Prostate gland (tissue), 2 donors: ENCODE measurements around the gene GLYATL1. TPM values are rescaled to one million over a fixed set of nuclear protein-coding genes. Genes with fewer than 3 reads are reported as not detected.

ENCODE experiments used
- DNase-seq: peaks from one replicate; pipeline ENCODE4 v3.0.0-alpha.2; 2019; ENCODE audit warnings: low spot score
- H3K27ac ChIP-seq, 2 donors: fragments of 200-600 bp; sonication (generic); 2 replicates each; pipeline ENCODE4 v1.5.1; 2017 to 2019
- H3K27me3 ChIP-seq: fragments of 200-600 bp; sonication (generic); replicated peaks from 2 replicates; pipeline ENCODE4 v1.5.1; 2019; ENCODE audit not compliant: insufficient read depth
- H3K36me3 ChIP-seq, 2 donors: fragments of 200-600 bp; sonication (generic); 1 replicate in 1 of 2; 2 replicates in 1 of 2; pipeline versions ENCODE4 v1.5.1 to v1.8.1; 2017 to 2019
- H3K4me1 ChIP-seq: fragments of 200-600 bp; sonication (generic); replicated peaks from 2 replicates; pipeline ENCODE4 v1.5.1; 2019
- H3K4me3 ChIP-seq, 2 donors: fragments of 200-600 bp; sonication (generic); 2 replicates each; pipeline ENCODE4 v1.5.1; 2017 to 2019
- H3K9me3 ChIP-seq: fragments of 200-600 bp; sonication (generic); 2 replicates; pipeline ENCODE4 v1.5.1; 2017
- POLR2A ChIP-seq: fragments of 450-650 bp; IDR thresholded peaks from one replicate; pipeline ENCODE4 v1.6.1; 2016; ENCODE audit warnings: antibody characterized with exemption, mild to moderate bottlenecking
- POLR2AphosphoS5 ChIP-seq: sonication (generic); formaldehyde crosslinking; IDR thresholded peaks from one replicate; pipeline ENCODE4 v1.6.1; 2017; ENCODE audit warnings: antibody characterized with exemption
- WGBS: methylation state at CpG from one replicate; pipeline ENCODE4 v1.1.5; 2018; 5-methylcytosine and 5-hydroxymethylcytosine counted together
- intact Hi-C: fragments of 100-400 bp; cut with DNase I; formaldehyde crosslinking; loops from one replicate; pipeline ENCODE4 v1.14.2; 2022
- total RNA-seq, 2 donors: library from RNA; depleted of rRNA; stranded (reverse); fragments of >200 nt; gene quantifications; one replicate each; pipeline ENCODE4 v1.1.0, GENCODE V29; 2016
- TF ChIP-seq, protein P1 (sequence below), 4 experiments: fragments of 200-600 bp in 2 of 4; fragments of 450-650 bp in 2 of 4; sonication (generic) in 2 of 4; IDR thresholded peaks; 1 replicate in 3 of 4; 2 replicates in 1 of 4; pipeline ENCODE4 v1.5.1; 2016 to 2019; ENCODE audit warnings: antibody characterized with exemption in 4 of 4, mild to moderate bottlenecking in 2 of 4, moderate library complexity in 2 of 4

The GLYATL1 gene
- total RNA-seq, 2 donors from 2014 or later: 4.0 to 33.7 TPM

DNA sequence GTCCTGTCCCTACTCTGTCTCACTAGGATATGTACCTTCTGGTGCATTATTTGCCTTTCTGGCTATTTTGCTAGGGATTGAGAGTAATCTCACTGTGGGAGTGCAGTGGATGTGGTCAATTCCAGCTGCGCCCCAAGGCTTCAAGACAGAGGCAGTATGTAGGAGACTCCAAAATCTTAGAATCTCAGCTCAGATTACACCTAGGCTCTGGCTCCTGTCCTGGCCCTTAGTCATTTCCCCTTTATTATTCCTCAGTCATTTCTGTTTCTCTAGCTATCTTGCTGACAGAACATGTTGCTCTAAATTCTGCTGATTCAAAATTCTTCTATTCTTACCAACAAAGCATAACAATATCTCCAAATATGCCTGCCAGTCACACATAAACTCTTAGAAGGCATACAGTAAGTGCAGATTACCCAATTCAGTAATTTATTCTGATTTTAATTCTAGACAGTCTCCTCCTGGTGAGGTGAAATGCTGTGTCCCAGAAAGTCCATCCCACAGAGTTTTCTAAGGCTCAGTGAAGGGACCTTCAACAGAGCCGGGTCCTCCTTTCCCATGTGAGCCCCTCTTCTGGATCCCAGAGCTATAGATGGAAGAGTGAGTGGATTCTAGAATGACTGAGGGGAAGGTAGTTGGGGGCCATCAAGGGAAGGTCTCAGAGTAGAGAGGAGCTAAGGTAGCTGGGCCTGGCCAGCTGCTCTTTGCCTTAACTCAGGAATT, 24.3 kb upstream of the GLYATL1 start:
- TF ChIP-seq POLR2A: no peak
- TF ChIP-seq POLR2AphosphoS5: no peak
- TF ChIP-seq, protein P1, sequence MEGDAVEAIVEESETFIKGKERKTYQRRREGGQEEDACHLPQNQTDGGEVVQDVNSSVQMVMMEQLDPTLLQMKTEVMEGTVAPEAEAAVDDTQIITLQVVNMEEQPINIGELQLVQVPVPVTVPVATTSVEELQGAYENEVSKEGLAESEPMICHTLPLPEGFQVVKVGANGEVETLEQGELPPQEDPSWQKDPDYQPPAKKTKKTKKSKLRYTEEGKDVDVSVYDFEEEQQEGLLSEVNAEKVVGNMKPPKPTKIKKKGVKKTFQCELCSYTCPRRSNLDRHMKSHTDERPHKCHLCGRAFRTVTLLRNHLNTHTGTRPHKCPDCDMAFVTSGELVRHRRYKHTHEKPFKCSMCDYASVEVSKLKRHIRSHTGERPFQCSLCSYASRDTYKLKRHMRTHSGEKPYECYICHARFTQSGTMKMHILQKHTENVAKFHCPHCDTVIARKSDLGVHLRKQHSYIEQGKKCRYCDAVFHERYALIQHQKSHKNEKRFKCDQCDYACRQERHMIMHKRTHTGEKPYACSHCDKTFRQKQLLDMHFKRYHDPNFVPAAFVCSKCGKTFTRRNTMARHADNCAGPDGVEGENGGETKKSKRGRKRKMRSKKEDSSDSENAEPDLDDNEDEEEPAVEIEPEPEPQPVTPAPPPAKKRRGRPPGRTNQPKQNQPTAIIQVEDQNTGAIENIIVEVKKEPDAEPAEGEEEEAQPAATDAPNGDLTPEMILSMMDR (IDR thresholded peaks at IDR 0.05): no peak
- no peak for DNase-seq
- Histone ChIP-seq H3K36me3 (no peaks in the 10 kb centered on the region), H3K27ac (no peak overlapping the region), H3K27me3 (no peaks in the 10 kb centered on the region), H3K4me3 (no peak overlapping the region), H3K4me1 (no peaks in the 10 kb centered on the region), H3K9me3 (no peaks in the 10 kb centered on the region)
- 93% methylated on average over 2 of the region's 2 CpGs for WGBS
- intact Hi-C loops: no loop called here

DNA sequence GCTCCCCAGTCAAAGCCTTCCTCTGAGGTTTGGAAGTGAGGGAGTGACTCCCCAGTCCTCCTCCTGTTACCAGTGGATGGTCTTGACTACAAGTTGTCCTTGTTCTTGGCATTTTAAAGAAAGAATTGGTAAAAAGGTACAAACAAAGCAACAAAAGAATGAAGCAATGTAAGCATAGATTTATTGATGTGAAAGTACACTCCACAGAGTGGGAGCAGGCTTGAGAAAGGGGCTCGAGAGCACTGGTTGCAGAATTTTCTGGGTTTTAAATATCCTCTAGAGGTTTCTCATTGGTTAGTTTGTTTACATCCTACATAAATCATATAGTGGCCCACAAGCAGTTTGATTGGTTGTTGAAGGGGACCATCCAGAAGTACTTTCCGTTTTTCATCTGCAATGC, 22.7 kb upstream of the GLYATL1 start:
- intact Hi-C loops: no loop called here
- 87% methylated on average over 2 of the region's 2 CpGs for WGBS
- H3K9me3 ChIP-seq: no peaks in the 10 kb centered on the region

DNA sequence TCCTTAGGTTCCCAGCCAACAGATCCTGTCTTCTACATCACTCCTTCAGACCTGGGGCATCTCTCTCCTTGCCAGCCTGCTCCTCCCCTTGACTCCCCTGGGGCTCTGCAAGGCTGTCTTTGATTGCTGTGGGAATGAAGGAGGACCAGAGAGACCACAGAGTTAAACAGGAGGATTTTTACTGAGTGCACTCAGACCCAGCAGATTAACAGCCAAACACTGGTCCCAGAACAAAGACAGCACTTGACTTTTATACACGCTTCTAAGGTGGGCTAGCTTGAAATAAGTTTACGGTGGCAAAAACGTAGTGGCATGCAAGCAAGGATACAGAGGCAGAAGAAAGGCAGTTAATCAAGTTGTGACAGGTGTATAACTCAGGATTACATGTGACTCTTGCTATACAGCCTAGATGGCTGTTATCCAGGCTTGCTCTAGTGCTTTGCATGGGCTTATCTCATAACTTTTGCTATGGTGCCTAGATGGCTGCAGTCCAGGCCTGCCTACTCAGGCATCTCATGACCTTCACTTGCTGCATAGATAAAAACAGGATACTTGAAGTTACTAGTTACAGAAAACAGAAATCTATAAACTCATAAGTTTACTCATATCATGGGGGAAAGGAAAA, 22.0 kb upstream of the GLYATL1 start:
- H3K27me3 ChIP-seq: no peaks in the 10 kb centered on the region
- TF ChIP-seq POLR2A (no peak), POLR2AphosphoS5 (no peak)
- TF ChIP-seq, protein P1 (IDR thresholded peaks at IDR 0.05): no peak
- H3K4me1 ChIP-seq: no peaks in the 10 kb centered on the region
- H3K9me3 ChIP-seq: no peaks in the 10 kb centered on the region
- H3K27ac ChIP-seq: no peak overlapping the region
- H3K36me3 ChIP-seq: no peaks in the 10 kb centered on the region
- intact Hi-C loops: no loop called here
- 78% methylated on average over 3 of the region's 3 CpGs for WGBS
- DNase-seq: no peak
- no peak overlapping the region for H3K4me3 ChIP-seq

More for the DNA sequence above, 22.7 kb upstream of the GLYATL1 start:
- no peak for TF ChIP-seq POLR2AphosphoS5
- H3K27ac ChIP-seq: no peak overlapping the region
- no peak for DNase-seq
- H3K27me3 ChIP-seq: no peaks in the 10 kb centered on the region
- H3K4me1 ChIP-seq: no peaks in the 10 kb centered on the region
- no peak overlapping the region for H3K4me3 ChIP-seq
- no peaks in the 10 kb centered on the region for H3K36me3 ChIP-seq

DNA sequence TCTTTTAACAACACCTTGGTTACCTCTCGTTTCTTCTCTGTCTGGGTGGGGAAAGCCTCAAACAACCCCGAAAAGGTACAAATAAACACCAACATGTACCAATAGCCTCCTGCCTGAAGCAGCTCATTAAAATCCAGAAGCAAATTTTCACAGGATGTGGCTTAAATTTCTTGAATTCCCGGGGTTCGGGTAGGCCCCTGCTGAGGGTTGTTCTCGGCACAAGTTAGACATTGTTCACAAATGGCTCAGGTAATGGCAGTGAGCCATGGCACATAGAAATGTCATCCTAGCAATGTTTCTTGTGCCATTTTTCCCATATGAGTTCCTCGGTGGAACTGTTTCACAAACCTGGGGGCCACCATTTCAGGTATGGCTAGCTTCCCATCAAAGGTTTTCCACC, 19.7 kb upstream of the GLYATL1 start:
- DNase-seq: no peak
- no peak overlapping the region for H3K4me3 ChIP-seq
- TF ChIP-seq POLR2AphosphoS5: no peak
- TF ChIP-seq, protein P1 (IDR thresholded peaks at IDR 0.05): no peak
- no peaks in the 10 kb centered on the region for H3K27me3 ChIP-seq
- WGBS: 80% methylated on average over 6 of the region's 6 CpGs
- no peak overlapping the region for H3K27ac ChIP-seq
- intact Hi-C loops: no loop called here
- H3K4me1 ChIP-seq: no peaks in the 10 kb centered on the region
- no peaks in the 10 kb centered on the region for H3K9me3 ChIP-seq
- H3K36me3 ChIP-seq: no peaks in the 10 kb centered on the region

DNA sequence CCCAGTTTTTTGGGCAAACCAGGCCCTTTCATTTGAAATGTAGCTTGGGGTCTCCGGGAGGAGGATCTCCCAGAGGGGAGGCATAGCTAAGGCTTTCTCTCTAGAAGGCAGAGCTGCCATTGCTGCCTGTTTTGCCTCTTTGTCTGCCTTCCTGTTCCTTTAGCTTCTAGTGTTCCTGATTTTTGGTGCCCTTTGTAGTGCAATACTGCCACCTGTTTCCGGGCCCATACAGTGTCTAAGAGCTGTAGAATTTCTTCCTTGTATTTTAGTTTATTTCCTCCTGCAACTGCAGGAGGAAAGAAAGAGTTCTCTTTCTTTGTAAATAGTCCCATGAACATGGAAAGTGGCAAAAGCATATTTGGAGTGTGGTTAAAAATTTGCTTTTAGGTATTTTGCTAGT, 19.3 kb upstream of the GLYATL1 start:
- DNase-seq: no peak
- Histone ChIP-seq H3K36me3 (no peaks in the 10 kb centered on the region), H3K4me3 (no peak overlapping the region), H3K27me3 (no peaks in the 10 kb centered on the region), H3K9me3 (no peaks in the 10 kb centered on the region), H3K4me1 (no peaks in the 10 kb centered on the region), H3K27ac (no peak overlapping the region)
- WGBS: 89% methylated on average over 2 of the region's 2 CpGs
- TF ChIP-seq POLR2A (no peak), POLR2AphosphoS5 (no peak)
- TF ChIP-seq, protein P1 (IDR thresholded peaks at IDR 0.05): no peak
- intact Hi-C loops: no loop called here
